GM10847 (cell line): ENCODE results near the gene RHBDF2.

ENCODE experiments used
- POLR2A ChIP-seq: IDR thresholded peaks from 2 replicates; pipeline ENCODE4 v1.6.1; 2011; ENCODE audit not compliant: insufficient read length; ENCODE audit errors: extremely low read depth

The RHBDF2 gene

DNA sequence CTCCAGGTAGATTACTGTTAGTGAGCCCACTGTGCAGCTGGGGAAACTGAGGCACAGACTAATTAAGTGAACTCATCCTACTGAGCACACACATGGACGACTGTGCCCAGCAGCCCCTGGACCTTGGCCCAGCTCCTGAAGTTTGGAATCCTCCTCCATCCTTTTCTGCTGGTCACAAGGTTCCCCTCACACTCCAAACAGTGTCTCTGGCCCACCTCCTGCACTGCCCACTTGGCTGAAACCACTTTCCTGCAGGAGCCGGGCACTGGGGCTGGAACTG lies 3.6 kb downstream of the RHBDF2 start:
- no peak for TF ChIP-seq POLR2A

DNA sequence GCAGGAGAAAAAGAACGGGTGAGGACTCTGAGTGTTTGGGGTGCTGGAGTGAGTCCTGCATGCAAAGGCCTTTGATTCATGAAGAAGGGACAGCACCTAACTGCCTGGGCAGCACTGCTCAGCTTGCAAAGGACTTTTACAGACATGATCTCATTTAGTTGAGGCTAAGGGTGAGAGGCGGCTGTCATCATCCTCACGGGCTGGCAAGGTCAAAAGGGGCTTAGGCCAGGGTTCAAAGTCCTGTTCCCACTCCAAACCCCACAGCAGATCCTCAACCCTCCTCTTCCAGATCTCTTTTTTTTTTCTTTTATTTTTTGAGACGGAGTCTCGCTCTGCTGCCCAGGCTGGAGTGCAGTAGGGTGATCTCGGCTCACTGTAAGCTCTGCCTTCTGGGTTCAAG lies 4.8 kb downstream of the RHBDF2 start:
- TF ChIP-seq POLR2A, result no peak

DNA sequence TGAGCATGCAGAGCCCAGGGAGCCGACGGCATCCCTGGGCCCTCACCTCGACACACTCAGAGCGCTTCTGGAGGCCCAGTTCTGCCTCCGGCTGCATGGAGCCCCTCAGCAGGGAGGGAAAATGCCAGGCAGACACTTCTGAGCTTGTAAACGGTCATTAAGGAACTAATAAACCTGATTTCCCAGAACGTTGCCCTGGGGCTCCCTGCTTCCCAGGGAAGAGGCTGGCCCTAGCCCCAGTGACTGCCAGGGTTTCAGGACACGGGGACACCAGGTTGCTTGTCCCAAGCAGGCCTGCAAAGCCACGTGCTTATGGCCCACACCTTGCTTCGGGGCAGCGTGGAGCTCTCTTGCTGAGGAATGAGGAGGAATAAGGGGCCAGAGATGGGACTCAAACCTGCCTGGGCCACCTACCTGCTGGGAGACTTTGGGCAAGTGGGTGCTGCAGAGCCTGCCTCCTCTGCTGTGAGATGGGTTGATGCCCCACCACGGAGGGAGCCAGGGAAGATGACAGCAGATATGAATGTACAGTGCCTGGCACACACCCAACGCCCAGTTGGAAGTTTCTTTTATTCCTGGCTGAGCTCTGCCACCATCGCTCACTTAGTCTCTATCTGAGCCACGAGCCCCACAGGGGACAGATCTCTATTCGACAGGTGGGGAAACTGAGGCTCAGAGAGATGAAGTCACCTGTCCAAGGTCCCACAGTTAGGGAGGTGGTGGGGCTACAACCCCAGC lies 5.4 kb downstream of the RHBDF2 start:
- TF ChIP-seq POLR2A, result no peak

DNA sequence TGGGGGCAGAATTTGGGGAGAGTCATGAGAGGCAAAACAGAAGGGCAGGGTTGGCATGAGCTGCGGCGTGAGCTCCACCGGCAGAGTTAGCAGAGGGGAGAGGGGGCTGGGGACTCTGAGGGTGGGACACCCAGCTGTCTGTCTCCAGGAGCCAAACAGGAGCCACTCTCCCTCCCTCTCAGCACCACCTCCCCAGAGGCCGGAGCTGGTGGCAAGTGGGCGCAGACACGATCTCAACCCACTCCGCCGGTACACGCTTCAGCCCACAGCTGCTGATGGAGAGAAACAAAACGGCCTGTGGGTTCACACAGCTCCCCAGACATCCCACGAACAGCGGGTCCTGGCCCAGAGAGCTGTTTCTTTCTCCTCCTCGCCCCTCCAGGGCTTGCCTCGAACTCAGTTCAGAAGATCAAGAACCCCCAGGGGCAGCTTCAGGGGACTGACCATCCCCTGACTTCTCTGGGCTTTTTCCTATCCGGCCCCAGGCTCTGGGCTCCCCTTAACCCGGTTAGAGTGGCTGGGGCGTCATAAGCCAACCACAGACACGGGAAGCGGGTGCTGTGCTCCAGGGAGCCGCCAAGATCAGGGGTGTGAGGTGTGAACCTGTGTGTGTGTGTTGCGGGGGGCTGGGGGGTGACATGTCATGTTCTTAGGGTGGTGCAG lies 7.6 kb downstream of the RHBDF2 start:
- TF ChIP-seq POLR2A, result no peak

DNA sequence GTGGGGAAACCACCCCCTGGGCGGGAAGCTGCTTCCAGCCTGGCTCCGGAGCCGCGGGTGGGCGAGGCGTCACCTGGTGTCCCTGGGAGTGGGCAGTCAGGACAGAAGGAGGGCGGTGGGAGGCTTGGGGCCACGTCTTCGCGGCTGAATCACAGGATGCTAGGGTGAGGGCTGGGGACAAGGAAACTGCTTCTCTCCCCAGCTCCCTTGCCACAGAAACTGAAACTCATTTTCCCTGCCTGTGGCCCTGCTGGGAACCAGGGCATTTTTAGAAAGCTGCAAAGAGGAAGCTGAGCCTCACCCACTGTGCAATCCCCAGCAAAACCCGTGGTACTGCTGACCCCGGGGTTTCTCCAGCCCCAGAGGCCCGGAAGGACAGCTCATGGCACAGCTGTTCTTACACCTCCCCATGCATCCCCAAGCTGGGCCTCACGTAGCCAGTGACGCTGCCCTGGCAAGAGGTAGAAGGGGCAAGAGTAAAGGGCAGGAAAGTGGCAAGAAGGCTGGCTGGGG lies 8.2 kb downstream of the RHBDF2 start:
- no peak for TF ChIP-seq POLR2A

DNA sequence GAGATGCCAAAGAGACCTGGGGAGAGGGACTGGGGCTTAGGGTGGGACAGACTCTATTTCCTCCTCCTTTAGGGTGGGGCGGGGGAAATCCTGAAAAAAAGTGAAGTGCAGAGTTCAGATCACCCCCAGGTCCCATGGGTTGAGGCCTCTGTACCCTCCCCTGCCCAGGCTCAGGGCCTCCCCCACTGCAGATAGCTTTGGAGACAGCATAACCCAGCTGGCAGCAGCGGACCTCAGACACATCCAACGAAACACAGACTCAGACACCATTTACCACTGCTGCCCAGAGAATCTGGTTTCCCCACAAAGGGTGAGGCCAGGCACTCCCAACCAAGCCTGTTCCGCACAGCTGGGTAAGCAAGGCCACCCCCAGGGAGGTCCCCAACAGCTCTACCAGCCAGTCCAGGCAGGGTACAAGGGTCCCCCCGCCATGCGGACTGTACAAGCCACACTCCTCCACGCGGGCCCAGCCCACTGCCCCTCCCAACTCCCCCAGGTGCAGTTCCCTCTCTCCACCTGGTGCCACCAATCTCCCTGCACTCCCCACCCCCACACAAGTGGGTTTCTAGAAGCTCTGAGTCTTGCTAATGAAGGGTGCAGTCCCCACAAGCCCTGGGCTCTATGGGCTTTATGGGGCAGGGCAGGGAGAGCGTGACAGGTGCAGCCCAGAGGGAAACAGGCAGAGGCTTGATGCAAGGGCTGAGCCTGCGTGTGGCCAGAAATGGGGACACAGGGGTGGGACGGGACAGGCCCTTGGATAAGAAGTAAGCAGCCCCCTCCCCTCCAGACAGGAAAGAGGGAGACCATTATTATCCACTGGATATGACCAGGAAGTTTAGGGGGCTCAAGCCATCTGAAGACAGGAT lies 8.9 kb downstream of the RHBDF2 start:
- TF ChIP-seq POLR2A, result peak; percentile 26

DNA sequence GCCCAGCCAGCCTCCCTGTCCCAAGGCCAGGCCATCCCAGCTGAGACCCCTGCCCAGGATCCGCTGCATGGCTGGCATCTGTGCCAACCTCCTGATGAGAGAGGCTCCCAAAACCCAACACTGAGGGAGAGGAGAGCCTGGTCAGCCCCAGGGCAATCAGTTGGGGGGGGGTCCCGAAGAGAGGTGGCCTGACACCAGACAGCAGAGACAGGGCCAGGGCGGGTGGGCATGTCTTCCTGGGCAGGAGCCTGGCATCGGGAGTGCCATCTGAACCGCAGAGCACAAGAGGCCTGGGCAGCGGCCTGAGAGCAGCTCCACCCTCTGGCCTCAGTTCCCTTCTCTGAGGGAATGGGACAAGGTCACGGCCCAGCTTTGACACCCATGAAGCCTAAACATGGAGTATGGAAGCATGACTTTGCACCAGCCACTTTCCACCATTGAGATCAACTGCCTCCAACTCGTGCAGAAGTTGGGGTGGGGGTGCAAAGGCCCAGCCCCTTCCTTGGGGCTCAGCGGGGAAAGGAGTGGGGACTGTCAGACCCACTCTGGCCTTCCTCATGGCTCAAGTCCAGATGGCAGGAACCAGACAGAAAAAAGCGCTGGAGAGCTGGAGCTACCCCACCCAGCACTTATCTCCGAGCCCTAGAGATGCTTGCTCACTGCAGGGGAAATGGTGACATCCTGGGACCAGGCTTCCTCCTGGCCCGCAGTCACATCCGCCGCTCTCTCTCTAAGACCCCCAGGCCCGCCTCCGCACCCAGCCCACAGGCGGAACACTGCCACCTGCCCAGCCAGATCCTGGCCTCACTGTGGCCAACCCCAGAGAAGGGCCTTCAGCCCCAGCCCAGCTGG lies 9.7 kb downstream of the RHBDF2 start:
- no peak for TF ChIP-seq POLR2A

DNA sequence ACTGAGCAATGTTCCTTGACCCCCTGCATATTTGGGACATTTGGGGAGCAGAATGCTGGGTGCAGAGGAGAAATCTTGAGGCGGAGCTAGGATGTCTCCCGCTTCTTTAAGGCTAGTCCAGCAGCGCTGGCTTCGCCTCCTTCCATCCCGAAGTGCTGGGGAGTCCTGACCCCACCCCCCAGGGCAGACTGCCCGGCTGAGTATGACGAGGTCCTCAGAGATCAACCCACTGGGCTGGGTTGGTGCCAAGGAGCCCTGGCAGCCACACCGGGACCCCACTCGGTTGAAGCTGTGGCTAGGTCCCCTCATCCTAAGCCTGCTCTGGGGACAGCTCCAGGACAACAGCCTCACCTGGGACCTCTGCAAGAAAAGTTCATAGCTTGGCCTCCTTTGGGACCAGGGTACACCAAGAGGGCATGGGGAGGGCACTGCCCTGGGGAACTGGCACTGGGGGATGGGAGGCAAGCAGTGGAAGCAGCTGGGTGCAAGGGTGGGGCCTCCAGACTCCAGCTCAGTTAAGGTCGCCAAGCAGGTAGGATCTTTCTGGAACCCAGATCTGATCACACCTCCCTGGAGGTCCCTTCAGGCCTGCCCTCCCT lies 11.0 kb downstream of the RHBDF2 start:
- TF ChIP-seq POLR2A, result no peak

DNA sequence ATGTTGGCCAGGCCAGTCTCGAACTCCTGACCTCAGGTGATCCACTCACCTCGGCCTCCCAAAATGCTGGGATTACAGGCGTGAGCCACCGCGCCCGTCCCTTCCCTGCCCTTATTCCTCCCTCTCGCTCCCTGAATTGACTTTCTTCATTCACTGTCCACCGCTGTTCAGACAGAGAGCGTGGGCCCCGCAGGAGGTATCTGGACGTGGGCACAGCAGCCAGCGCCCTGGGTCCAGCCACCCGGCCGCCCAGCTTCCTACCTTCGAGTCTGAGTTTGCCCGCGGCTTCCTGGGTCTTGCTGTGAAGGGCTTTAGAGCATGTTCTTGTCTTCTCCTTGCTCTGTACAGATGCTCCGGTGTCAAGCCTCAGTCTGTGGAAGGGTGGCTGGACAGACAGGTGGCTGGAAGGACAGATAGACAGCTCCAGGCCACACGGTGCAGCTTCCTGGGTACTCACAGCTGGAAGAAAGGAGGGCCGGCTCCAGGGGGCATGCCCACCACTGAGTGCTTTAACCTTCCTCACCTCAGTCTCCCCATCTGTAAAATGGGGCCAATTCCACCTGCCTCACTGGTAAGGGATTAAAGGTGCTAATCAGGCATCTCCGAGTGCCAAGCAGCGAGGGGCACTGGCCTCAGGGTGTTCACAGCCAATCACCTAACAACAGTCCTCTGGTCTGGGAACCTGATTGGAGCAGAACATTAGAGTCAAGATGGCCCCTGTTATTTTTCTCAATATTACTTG lies 13.6 kb downstream of the RHBDF2 start:
- TF ChIP-seq POLR2A, result no peak

DNA sequence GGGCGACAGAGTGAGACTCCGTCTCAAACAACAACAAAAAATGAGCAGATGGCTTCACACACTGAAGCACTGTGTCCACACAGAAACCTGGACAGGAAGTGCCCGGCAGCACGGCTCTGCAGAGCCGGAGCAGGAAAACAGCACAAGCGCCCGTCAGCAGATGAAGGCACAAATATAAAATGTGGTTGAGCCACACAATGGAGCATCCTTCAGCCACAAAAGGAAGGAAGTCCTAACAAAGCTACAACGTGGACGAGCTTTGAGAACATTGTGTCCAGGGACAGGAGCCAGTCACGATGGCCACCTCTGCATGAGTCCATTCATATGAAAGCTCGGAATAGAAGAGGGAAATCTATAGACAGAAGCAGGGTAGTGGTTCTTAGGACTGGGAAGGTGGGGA lies 15.7 kb downstream of the RHBDF2 start:
- TF ChIP-seq POLR2A, result no peak

DNA sequence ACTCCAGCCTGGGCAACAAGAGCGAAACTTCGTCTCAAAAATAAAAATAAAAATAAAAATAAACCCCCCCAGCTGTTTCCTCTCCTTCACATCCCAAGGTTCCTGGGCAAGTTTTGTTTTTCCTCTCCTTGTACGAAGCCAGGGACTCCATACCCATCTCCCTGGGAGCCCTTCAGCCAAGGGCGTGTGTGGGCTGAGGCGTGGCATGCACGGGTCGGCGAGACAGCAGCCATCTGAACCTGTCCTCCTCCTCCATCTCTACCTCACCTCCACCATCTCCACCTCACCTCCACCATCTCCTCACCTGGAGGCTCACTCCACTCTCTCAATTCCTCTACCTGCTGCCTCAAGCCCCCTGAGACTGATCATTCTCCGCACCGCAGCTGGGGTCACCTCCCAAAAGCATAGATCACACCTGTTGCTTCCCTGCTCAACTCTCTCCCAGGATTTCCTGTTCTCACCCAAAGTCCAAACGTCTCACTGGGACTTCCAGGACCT lies 16.9 kb downstream of the RHBDF2 start:
- no peak for TF ChIP-seq POLR2A

DNA sequence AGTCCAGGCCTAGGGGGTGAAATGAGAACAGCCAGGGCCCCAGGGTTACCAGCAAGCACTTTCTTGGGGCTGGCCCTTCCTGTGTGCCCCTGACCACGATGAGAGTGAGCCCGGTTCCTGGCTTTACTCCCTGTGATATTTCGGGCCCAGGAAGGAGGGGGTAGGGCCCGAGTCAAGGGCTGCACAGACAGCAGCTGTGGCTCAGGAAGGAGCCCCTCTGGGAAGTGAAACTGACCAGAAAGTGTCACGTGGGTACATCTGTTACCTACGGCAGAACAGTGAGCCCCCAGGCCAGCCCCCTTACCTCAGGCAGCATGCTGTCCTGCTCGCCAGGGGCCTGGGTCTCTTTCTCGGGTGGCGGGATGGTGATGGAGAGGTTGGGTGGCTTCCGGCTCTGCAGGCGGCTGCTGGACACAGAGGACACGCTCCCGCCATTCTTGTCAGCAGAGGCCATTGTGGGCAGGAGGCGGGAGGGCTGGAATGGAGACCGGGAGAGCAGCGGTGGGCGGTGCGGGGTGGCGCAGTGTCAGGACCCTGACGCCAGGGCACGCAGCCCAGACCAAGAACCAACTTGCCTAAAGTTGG lies 20.1 kb downstream of the RHBDF2 start:
- TF ChIP-seq POLR2A, result peak; percentile 59

DNA sequence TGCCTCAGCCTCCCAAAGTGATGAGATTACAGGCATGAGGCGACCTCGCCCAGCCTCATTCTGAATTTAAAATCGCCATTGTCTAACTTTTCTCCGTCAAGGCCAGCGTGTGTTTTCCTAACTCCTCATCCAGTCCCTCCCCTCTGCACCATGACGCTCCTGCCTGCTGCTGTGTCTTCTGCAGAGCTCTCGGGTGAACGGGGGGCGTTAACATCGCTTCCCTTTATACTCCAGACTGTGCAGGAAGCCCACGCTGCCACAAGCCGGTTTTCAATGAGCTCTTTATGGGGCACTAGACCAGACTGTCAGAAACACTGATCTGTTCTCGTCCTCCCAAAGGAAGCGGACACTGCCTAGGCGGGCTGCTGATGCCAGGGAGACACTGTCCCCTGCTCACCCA lies 20.6 kb downstream of the RHBDF2 start:
- TF ChIP-seq POLR2A, result no peak
